HEK293 (cell line): Measurements from ENCODE around the gene KSR1.

Source experiments
- CTCF ChIA-PET: fragments of 350-600 bp; formaldehyde crosslinking; extraction: SDS; loops from one replicate; lab custom pipeline; 2021; ENCODE audit warnings: antibody characterized with exemption; lab: Yijun Ruan, JAX
- POLR2A ChIA-PET: fragments of 300-600 bp; formaldehyde crosslinking; extraction: SDS; loops from one replicate; lab custom pipeline; 2020; ENCODE audit warnings: antibody characterized with exemption, inconsistent platforms; lab: Yijun Ruan, JAX
- H3K27ac ChIP-seq: fragments of 200-500 bp; sonication (Bioruptor generic); 2 replicates; pipeline ENCODE4 v1.5.1; 2014; ENCODE audit warnings: low read depth, low read length, control low read depth, inconsistent platforms; ENCODE audit errors: extremely low read depth
- H3K36me3 ChIP-seq, 2 experiments: fragments of 200-500 bp in 1 of 2; sonication (Bioruptor generic) in 1 of 2; 1 replicate in 1 of 2; 2 replicates in 1 of 2; pipeline ENCODE4 v1.5.1; 2014 to 2017; ENCODE audit warnings: inconsistent platforms in 2 of 2, low read length in 2 of 2; ENCODE audit not compliant: control insufficient read depth in 2 of 2, insufficient read depth in 1 of 2
- H3K4me1 ChIP-seq: fragments of 200-500 bp; sonication (Bioruptor generic); 2 replicates; pipeline ENCODE4 v1.5.1; 2014; ENCODE audit warnings: mild to moderate bottlenecking, low read length, inconsistent platforms; ENCODE audit not compliant: control insufficient read depth, insufficient read depth
- H3K4me3 ChIP-seq: 2 replicates; pipeline ENCODE4 v1.5.1; 2011; ENCODE audit warnings: low read depth, mild to moderate bottlenecking, control low read depth, low read length, moderate library complexity
- H3K9me3 ChIP-seq: fragments of 200-500 bp; sonication (Bioruptor generic); 2 replicates; pipeline ENCODE4 v1.5.1; 2014; ENCODE audit warnings: low read depth, low read length, inconsistent platforms; ENCODE audit not compliant: control insufficient read depth, insufficient read depth
- BCL11B ChIP-seq: fragments of 450-650 bp; formaldehyde crosslinking; IDR thresholded peaks from 2 replicates; pipeline ENCODE4 v1.5.1; 2016; ENCODE audit warnings: low read depth, missing biosample characterization, missing genetic modification characterization
- BCL6B ChIP-seq: fragments of 450-650 bp; formaldehyde crosslinking; IDR thresholded peaks from 2 replicates; pipeline ENCODE4 v1.5.1; 2017; ENCODE audit warnings: missing biosample characterization, missing genetic modification characterization
- GLI4 ChIP-seq: fragments of 450-650 bp; formaldehyde crosslinking; IDR thresholded peaks from 2 replicates; pipeline ENCODE4 v1.5.1; 2016; ENCODE audit warnings: missing biosample characterization, missing genetic modification characterization
- GLIS1 ChIP-seq: fragments of 450-650 bp; formaldehyde crosslinking; IDR thresholded peaks from 2 replicates; pipeline ENCODE4 v1.5.1; 2016; ENCODE audit warnings: missing biosample characterization, missing genetic modification characterization
- KLF7 ChIP-seq: fragments of 450-650 bp; formaldehyde crosslinking; IDR thresholded peaks from 2 replicates; pipeline ENCODE4 v1.5.1; 2016; ENCODE audit warnings: missing biosample characterization, missing genetic modification characterization, borderline replicate concordance
- OVOL3 ChIP-seq: fragments of 450-650 bp; formaldehyde crosslinking; IDR thresholded peaks from 2 replicates; pipeline ENCODE4 v1.5.1; 2016; ENCODE audit warnings: missing biosample characterization, missing genetic modification characterization
- REST ChIP-seq: fragments of 450-650 bp; formaldehyde crosslinking; IDR thresholded peaks from 2 replicates; pipeline ENCODE4 v1.5.1; 2016; ENCODE audit warnings: missing biosample characterization, missing genetic modification characterization
- SETDB1 ChIP-seq: IDR thresholded peaks from one replicate; pipeline ENCODE4 v1.6.1; 2017; ENCODE audit warnings: mild to moderate bottlenecking, low read length, moderate library complexity, mixed read lengths; ENCODE audit not compliant: insufficient read length
- SP2 ChIP-seq: fragments of 450-650 bp; formaldehyde crosslinking; IDR thresholded peaks from 2 replicates; pipeline ENCODE4 v1.5.1; 2016; ENCODE audit warnings: missing biosample characterization, missing genetic modification characterization
- ZBTB6 ChIP-seq: fragments of 450-650 bp; formaldehyde crosslinking; IDR thresholded peaks from 2 replicates; pipeline ENCODE4 v1.5.1; 2017; ENCODE audit warnings: missing biosample characterization, missing genetic modification characterization
- ZBTB7A ChIP-seq: fragments of 450-650 bp; formaldehyde crosslinking; IDR thresholded peaks from 2 replicates; pipeline ENCODE4 v1.5.1; 2016; ENCODE audit warnings: low read depth, missing biosample characterization, missing genetic modification characterization
- ZFP37 ChIP-seq: fragments of 450-650 bp; formaldehyde crosslinking; IDR thresholded peaks from 2 replicates; pipeline ENCODE4 v1.5.1; 2016; ENCODE audit warnings: missing biosample characterization, missing genetic modification characterization
- ZNF112 ChIP-seq: fragments of 450-650 bp; formaldehyde crosslinking; IDR thresholded peaks from 2 replicates; pipeline ENCODE4 v1.5.0; 2017; ENCODE audit warnings: missing biosample characterization, missing genetic modification characterization
- ZNF221 ChIP-seq: fragments of 450-650 bp; formaldehyde crosslinking; IDR thresholded peaks from 2 replicates; pipeline ENCODE4 v1.5.1; 2017; ENCODE audit warnings: missing biosample characterization, missing genetic modification characterization, borderline replicate concordance
- ZNF223 ChIP-seq: fragments of 450-650 bp; formaldehyde crosslinking; IDR thresholded peaks from 2 replicates; pipeline ENCODE4 v1.5.1; 2016; ENCODE audit warnings: missing biosample characterization, missing genetic modification characterization
- ZNF24 ChIP-seq: fragments of 450-650 bp; formaldehyde crosslinking; IDR thresholded peaks from 2 replicates; pipeline ENCODE4 v1.5.1; 2016; ENCODE audit warnings: missing biosample characterization, missing genetic modification characterization
- ZNF362 ChIP-seq: fragments of 450-650 bp; formaldehyde crosslinking; IDR thresholded peaks from 2 replicates; pipeline ENCODE4 v1.5.1; 2016; ENCODE audit warnings: missing biosample characterization, missing genetic modification characterization
- ZNF433 ChIP-seq: fragments of 450-650 bp; formaldehyde crosslinking; IDR thresholded peaks from 2 replicates; pipeline ENCODE4 v1.5.1; 2016; ENCODE audit warnings: missing biosample characterization, missing genetic modification characterization, low read depth
- ZNF510 ChIP-seq: fragments of 450-650 bp; formaldehyde crosslinking; IDR thresholded peaks from 2 replicates; pipeline ENCODE4 v1.5.1; 2018; ENCODE audit warnings: mild to moderate bottlenecking, missing genetic modification characterization, missing biosample characterization; ENCODE audit not compliant: insufficient replicate concordance
- ZNF513 ChIP-seq: fragments of 450-650 bp; IDR thresholded peaks from 2 replicates; pipeline ENCODE4 v1.5.1; 2018; ENCODE audit warnings: missing biosample characterization, missing genetic modification characterization
- ZNF561 ChIP-seq: fragments of 450-650 bp; IDR thresholded peaks from 2 replicates; pipeline ENCODE4 v1.5.1; 2018; ENCODE audit warnings: missing biosample characterization, missing genetic modification characterization, borderline replicate concordance
- ZNF596 ChIP-seq: fragments of 450-650 bp; IDR thresholded peaks from 2 replicates; pipeline ENCODE4 v1.5.0; 2018; ENCODE audit warnings: missing biosample characterization, mild to moderate bottlenecking, missing genetic modification characterization, moderate library complexity
- ZNF600 ChIP-seq: fragments of 450-650 bp; formaldehyde crosslinking; IDR thresholded peaks from 2 replicates; pipeline ENCODE4 v1.5.1; 2016; ENCODE audit warnings: missing biosample characterization, missing genetic modification characterization
- ZNF621 ChIP-seq: fragments of 450-650 bp; formaldehyde crosslinking; IDR thresholded peaks from 2 replicates; pipeline ENCODE4 v1.5.1; 2017; ENCODE audit warnings: missing biosample characterization, missing genetic modification characterization
- ZNF639 ChIP-seq: fragments of 450-650 bp; formaldehyde crosslinking; IDR thresholded peaks from 2 replicates; pipeline ENCODE4 v1.5.1; 2016; ENCODE audit warnings: missing biosample characterization, missing genetic modification characterization
- ZNF837 ChIP-seq: fragments of 450-650 bp; formaldehyde crosslinking; IDR thresholded peaks from 2 replicates; pipeline ENCODE4 v1.5.1; 2016; ENCODE audit warnings: missing biosample characterization, missing genetic modification characterization

KSR1 gene

GRCh38 chr17:27669850-27670249 lies 213.6 kb downstream of the KSR1 start:
- H3K27ac ChIP-seq: no peak overlapping the region
- no peaks in the 10 kb centered on the region for H3K36me3 ChIP-seq
- no peaks in the 10 kb centered on the region for H3K9me3 ChIP-seq
- no peak overlapping the region for H3K4me3 ChIP-seq
- H3K4me1 ChIP-seq: no peaks in the 10 kb centered on the region
- TF ChIP-seq GLI4: no peak
- TF ChIP-seq ZBTB6 (tag by site-specific recombination): no peak
- TF ChIP-seq ZNF223: no peak
- TF ChIP-seq BCL11B (tag by site-specific recombination): no peak
- TF ChIP-seq ZNF621: no peak
- TF ChIP-seq ZBTB7A: no peak
- no peak for TF ChIP-seq ZNF433
- TF ChIP-seq ZNF112 (tag by site-specific recombination): no peak
- no peak for TF ChIP-seq KLF7 (tag by site-specific recombination)
- TF ChIP-seq GLIS1 (tag by site-specific recombination): no peak
- no peak for TF ChIP-seq ZNF561
- TF ChIP-seq, all 188 proteins: peak for 0
- ChIA-PET POLR2A (no interaction called here), CTCF (interaction anchor here (1.0 to 1.8 kb wide), 2 partner anchors 12 to 15 kb away, joined by 3 to 7 read pairs; no protein-coding TSS in a partner anchor)

GRCh38 chr17:27670791-27671590 lies 214.7 kb downstream of the KSR1 start:
- POLR2A ChIA-PET: interaction anchor here (0.5 kb wide), 1 partner anchor 461 kb away, joined by 7 read pairs; no protein-coding TSS in a partner anchor
- H3K27ac ChIP-seq: no peak overlapping the region
- H3K36me3 ChIP-seq: no peaks in the 10 kb centered on the region
- TF ChIP-seq ZNF596 (tag by site-specific recombination) (no peak), SP2 (tag by site-specific recombination) (no peak), ZNF600 (tag by site-specific recombination) (no peak), OVOL3 (tag by site-specific recombination) (no peak), ZFP37 (tag by site-specific recombination) (no peak), ZNF510 (no peak), SETDB1 (no peak), ZNF513 (tag by site-specific recombination) (no peak), ZNF639 (tag by site-specific recombination) (no peak), ZNF837 (tag by site-specific recombination) (no peak), ZNF362 (tag by site-specific recombination) (no peak), ZNF24 (tag by site-specific recombination) (no peak), ZNF221 (tag by site-specific recombination) (no peak), BCL6B (tag by site-specific recombination) (no peak), REST (tag by site-specific recombination) (no peak)
- no peak overlapping the region for H3K4me3 ChIP-seq
- no peaks in the 10 kb centered on the region for H3K9me3 ChIP-seq
- CTCF ChIA-PET: interaction anchor here (0.7 to 1.0 kb wide), 4 partner anchors 13 to 85 kb away, joined by 3 to 4 read pairs (median 3); no protein-coding TSS in a partner anchor
- no peaks in the 10 kb centered on the region for H3K4me1 ChIP-seq
